Astrocyte of the spinal cord (primary cell): ENCODE results near the gene MAIP1.
A peak's percentile ranks its signal among the peaks of the same experiment; 100 is the strongest.

Source experiments
- DNase-seq: peaks from one replicate; pipeline ENCODE4 v3.0.0; 2011; ENCODE audit warnings: low read depth, low spot score
- H3K4me3 ChIP-seq: 2 replicates; pipeline ENCODE4 v1.5.1; 2011; ENCODE audit warnings: low read depth, mild to moderate bottlenecking, low read length, moderate library complexity
- in situ Hi-C: cut with HindIII; loops from 2 replicates; pipeline ENCODE4 v1.10.0; 2017; ENCODE audit warnings: low sequenced_read_pairs
- TF ChIP-seq, protein P1 (sequence below): IDR thresholded peaks from 2 replicates; pipeline ENCODE4 v1.5.1; 2012; ENCODE audit warnings: low read depth, mild to moderate bottlenecking, low read length, inconsistent platforms

Gene MAIP1

DNA sequence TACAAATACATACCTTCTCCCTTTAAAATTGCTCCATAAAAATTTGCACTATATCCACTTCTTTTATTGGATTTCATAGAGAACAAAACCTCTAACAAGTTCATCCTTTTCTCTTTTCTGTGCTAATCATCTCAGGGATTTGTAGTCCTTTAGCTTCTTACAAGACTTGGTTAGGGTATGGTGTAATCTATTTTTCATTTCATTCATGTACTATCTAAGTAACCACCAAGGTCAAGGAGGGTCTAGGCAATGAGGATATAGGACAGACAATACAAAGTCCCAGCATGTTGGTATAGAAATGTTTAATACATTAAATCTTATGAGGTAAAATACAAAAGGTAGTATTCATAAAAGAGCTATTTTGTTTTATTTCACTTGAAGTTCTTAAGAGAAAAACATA is 26.8 kb upstream of the MAIP1 start:
- in situ Hi-C loops, result no loop called here
- no peak for DNase-seq
- TF ChIP-seq, protein P1, sequence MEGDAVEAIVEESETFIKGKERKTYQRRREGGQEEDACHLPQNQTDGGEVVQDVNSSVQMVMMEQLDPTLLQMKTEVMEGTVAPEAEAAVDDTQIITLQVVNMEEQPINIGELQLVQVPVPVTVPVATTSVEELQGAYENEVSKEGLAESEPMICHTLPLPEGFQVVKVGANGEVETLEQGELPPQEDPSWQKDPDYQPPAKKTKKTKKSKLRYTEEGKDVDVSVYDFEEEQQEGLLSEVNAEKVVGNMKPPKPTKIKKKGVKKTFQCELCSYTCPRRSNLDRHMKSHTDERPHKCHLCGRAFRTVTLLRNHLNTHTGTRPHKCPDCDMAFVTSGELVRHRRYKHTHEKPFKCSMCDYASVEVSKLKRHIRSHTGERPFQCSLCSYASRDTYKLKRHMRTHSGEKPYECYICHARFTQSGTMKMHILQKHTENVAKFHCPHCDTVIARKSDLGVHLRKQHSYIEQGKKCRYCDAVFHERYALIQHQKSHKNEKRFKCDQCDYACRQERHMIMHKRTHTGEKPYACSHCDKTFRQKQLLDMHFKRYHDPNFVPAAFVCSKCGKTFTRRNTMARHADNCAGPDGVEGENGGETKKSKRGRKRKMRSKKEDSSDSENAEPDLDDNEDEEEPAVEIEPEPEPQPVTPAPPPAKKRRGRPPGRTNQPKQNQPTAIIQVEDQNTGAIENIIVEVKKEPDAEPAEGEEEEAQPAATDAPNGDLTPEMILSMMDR, result no peak

DNA sequence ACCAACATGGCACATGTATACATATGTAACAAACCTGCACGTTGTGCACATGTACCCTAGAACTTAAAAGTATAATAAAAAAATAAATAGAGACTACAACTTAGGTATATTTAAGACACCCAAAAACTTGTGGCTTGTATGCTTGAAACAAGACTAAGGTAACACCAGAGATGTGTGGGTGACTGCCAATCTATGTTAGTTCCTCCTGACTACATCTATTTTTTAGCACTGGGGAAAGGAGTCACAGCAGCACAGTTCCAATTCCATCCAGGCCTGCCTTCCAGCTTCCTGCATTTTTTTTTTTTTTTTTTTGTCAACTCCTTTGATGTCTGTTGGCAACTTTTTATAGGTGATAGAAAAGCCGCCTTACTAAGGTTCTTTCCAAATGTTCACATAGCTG is 26.1 kb upstream of the MAIP1 start:
- H3K4me3 ChIP-seq, result no peak overlapping the region
- no peak for DNase-seq
- in situ Hi-C loops, result no loop called here
- TF ChIP-seq, protein P1, result no peak

More for the DNA sequence above, 26.8 kb upstream of the MAIP1 start:
- H3K4me3 ChIP-seq, result no peak overlapping the region

DNA sequence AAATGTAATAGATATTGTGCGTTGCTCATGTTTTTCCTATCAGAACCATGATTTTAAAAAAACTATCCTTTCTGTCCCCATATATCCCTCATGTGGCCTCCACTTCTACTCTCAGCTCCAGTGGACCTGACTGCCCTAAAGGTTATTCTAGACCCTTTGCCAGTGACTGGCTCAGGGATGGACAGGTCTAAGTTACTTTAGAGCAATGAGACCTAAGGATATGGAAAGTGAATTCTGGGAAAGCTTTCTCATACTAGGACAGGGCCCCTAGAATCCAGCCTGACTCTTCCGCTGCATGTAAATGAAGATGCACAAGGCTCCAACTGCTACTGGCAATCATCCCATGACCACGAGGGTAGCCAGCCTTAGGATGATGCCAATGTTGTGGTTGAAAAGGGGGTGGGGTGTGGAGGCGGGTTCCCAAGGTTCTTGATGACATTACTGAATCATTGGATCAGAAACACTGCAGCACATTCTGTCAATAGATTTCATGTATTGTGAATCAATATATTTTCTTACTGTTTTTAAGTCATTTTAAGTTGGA is 23.0 kb upstream of the MAIP1 start:
- DNase-seq, result peak; percentile 55
- no peak overlapping the region for H3K4me3 ChIP-seq
- TF ChIP-seq, protein P1, result no peak
- in situ Hi-C loops, result no loop called here

DNA sequence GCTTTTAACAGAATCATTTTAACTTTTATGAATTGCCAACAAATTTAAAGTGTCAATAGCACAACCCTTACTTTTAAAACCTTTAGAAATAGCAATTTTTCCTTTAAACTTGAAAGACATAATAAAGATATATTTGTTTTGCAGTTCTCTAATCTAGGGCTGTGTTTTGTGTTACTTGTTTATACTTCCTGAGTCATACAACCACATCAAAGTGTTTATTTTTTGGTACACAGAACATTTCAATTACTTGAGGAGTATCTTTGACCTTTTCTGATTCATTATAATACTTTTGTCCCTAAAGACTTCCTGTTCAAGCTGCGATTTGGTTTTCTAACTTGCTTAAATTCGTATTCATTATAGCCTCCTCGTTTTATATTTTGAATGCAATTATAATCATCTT is 21.9 kb upstream of the MAIP1 start:
- no peak for DNase-seq
- TF ChIP-seq, protein P1, result no peak
- no peak overlapping the region for H3K4me3 ChIP-seq
- in situ Hi-C loops, result no loop called here

DNA sequence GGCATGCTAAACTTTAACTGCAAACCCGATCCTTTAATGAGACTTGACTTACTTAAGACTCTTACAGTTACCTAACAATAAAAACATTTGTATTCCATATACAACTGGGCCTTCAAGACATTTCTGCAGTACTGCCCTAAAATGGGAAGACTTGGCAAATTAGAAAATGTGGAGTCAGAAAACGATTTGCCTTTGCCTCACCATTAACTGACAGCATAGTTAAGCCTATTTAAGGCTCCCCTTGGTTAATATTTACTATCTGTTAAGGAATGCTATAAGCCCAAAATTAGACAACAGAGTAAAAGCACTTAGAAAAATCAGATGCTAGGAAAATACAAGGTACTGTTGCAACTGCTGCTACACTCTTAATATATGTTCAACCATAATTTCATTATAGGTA is 18.8 kb upstream of the MAIP1 start:
- in situ Hi-C loops, result no loop called here
- DNase-seq, result no peak
- TF ChIP-seq, protein P1, result no peak
- H3K4me3 ChIP-seq, result no peak overlapping the region

DNA sequence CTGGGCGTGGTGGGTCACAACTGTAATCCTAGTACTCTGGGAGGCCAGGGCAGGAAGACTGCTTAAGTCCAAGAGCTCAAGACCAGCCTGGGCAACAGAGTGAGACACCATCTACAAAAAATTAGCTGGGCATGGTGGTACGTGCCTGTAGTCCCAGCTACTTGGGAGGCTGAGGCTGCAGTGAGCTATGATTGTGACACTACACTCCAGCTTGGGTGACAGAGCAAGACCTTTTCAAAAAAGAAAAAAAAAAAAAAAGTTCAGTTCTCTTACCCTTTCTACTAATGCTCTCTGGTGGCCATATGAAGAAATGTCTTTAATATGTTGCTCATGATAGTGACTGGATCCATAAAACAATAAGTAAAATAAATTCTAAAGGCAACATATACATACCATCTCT is 15.0 kb upstream of the MAIP1 start:
- DNase-seq, result peak; percentile 40
- in situ Hi-C loops, result no loop called here
- no peak overlapping the region for H3K4me3 ChIP-seq
- TF ChIP-seq, protein P1, result peak; percentile 25

DNA sequence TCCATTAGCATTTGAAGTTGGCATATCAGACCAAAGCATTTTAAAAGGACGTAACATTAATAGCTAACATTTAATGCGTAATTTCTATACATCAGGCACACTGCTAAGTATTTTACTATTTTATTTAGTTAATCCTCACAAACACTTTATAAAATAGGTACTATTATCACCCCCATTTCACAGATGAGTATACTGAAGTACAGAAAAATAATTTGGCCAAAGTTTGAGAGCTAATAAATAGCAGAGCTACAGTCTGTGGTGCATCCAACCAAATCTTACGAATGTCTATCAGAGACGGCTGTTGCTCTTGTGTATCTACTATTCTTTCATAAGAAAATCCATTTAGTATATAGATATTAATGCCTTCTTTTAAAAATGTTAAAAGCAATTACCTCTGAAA is 12.0 kb upstream of the MAIP1 start:
- TF ChIP-seq, protein P1, result no peak
- no peak overlapping the region for H3K4me3 ChIP-seq
- in situ Hi-C loops, result no loop called here
- DNase-seq, result no peak
